Thyroid gland (tissue), 4 donors: ENCODE measurements around the gene PPP3R1. TPM values are rescaled to one million over a fixed set of nuclear protein-coding genes. Genes with fewer than 3 reads are reported as not detected.

ENCODE experiments used
- DNase-seq, 2 donors: peaks; one replicate each; pipeline ENCODE4 v3.0.0-alpha.2; 2019
- H3K27ac ChIP-seq, 3 donors: fragments of 200-600 bp; sonication (generic); 1 replicate in 2 of 3; 2 replicates in 1 of 3; pipeline ENCODE4 v1.5.1; 2016 to 2019; ENCODE audit warnings: mild to moderate bottlenecking in 1 of 3, moderate library complexity in 1 of 3
- H3K27me3 ChIP-seq: fragments of 200-600 bp; sonication (generic); one replicate; pipeline ENCODE4 v1.5.1; 2019
- H3K36me3 ChIP-seq, 2 donors: fragments of 200-600 bp; sonication (generic); one replicate each; pipeline ENCODE4 v1.5.1; 2016 to 2019
- H3K4me1 ChIP-seq, 2 donors: fragments of 200-600 bp; sonication (generic); one replicate each; pipeline ENCODE4 v1.5.1; 2017 to 2019
- H3K4me3 ChIP-seq, 3 donors: fragments of 200-600 bp; sonication (generic); replicated peaks in 1 of 3; 1 replicate in 2 of 3; 2 replicates in 1 of 3; pipeline ENCODE4 v1.5.1; 2016; ENCODE audit warnings: mild to moderate bottlenecking in 1 of 3
- H3K9me3 ChIP-seq: fragments of 200-600 bp; sonication (generic); one replicate; pipeline ENCODE4 v1.5.1; 2017
- POLR2A ChIP-seq, 2 donors: fragments of 450-650 bp; IDR thresholded peaks; one replicate each; pipeline ENCODE4 v1.6.1; 2017; ENCODE audit warnings: antibody characterized with exemption in 2 of 2, mild to moderate bottlenecking in 2 of 2, moderate library complexity in 1 of 2
- WGBS, 2 donors: methylation state at CpG; one replicate each; pipeline ENCODE4 v1.1.5; 2017; 5-methylcytosine and 5-hydroxymethylcytosine counted together
- intact Hi-C: fragments of 100-400 bp; cut with DNase I; formaldehyde crosslinking; loops from one replicate; pipeline ENCODE4 v1.15.1; 2023
- total RNA-seq, 4 donors: library from RNA; depleted of rRNA; stranded (reverse); fragments of >200 nt; gene quantifications; one replicate each; pipeline ENCODE4 v1.2.3, GENCODE V29; 2016
- TF ChIP-seq, protein P1 (sequence below), 6 experiments: fragments of 200-600 bp in 3 of 6; fragments of 450-650 bp in 3 of 6; sonication (generic) in 3 of 6; IDR thresholded peaks; one replicate each; pipeline ENCODE4 v1.5.1; 2016 to 2019; ENCODE audit warnings: antibody characterized with exemption in 6 of 6, mild to moderate bottlenecking in 2 of 6, inconsistent platforms in 1 of 6, moderate library complexity in 1 of 6

PPP3R1 gene
- total RNA-seq, 4 donors from 2014 or later = 29.4 to 35.1 (median 31.4) TPM

DNA sequence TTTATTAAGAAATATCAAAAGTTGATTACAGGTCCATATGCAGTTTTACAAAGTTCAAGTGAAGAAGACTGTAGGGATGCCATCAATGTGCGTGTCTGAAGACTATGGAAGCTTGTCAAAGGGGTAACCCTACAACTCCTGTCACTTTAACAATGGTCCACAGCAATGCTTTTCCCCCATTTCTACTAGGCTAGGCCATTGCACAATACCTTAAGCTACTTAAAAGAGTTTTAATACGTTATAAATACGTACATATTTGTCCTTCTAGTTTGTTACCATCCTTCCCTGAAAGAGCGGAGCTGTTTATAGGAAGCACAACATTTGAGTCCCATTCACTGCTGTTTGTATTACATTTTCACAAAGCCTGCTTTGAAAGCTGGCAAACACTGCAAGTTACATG is 40.7 kb upstream of the PPP3R1 start:
- Histone ChIP-seq H3K4me3 (no peak overlapping the region), H3K36me3 (no peaks in the 10 kb centered on the region), H3K4me1 (peaks cover 0 to 2% of the 10 kb centered on the region in 2 donors), H3K27me3 (no peaks in the 10 kb centered on the region), H3K9me3 (no peaks in the 10 kb centered on the region), H3K27ac (no peak overlapping the region)
- DNase-seq = no peak
- WGBS, 2 donors = 92 to 93% methylated on average over 4 of the region's 4 CpGs
- intact Hi-C loops = no loop called here
- TF ChIP-seq, protein P1, sequence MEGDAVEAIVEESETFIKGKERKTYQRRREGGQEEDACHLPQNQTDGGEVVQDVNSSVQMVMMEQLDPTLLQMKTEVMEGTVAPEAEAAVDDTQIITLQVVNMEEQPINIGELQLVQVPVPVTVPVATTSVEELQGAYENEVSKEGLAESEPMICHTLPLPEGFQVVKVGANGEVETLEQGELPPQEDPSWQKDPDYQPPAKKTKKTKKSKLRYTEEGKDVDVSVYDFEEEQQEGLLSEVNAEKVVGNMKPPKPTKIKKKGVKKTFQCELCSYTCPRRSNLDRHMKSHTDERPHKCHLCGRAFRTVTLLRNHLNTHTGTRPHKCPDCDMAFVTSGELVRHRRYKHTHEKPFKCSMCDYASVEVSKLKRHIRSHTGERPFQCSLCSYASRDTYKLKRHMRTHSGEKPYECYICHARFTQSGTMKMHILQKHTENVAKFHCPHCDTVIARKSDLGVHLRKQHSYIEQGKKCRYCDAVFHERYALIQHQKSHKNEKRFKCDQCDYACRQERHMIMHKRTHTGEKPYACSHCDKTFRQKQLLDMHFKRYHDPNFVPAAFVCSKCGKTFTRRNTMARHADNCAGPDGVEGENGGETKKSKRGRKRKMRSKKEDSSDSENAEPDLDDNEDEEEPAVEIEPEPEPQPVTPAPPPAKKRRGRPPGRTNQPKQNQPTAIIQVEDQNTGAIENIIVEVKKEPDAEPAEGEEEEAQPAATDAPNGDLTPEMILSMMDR (IDR thresholded peaks at IDR 0.05) = no peak
- no peak for TF ChIP-seq POLR2A (IDR thresholded peaks at IDR 0.05)

DNA sequence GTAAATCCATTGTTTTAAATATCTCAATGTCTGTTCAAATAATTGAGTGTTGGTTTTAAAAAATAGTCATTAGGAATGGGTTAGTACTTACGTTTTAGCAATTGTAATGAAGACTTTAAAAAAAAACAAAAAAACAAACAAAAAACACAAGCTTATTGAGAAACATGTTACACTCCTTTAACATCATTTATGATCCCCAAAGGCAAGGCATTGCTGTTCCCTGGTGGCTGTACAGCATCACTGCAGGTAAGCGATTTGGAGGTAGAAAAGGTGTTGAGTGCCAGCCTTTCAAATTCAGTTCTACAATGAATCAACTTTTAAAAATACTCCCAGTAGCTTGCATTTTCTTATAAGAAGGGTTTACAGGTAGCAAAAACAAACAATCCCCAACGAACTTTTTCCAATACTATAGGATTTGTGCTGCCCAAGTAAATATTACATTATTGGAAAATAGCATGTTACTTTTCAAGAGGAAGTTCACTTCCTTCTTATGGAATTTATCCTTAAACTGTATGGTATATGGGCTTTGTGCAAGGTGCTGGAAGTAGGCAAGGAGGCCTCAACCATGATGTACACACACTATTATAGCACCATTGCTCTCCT is 39.9 kb upstream of the PPP3R1 start:
- intact Hi-C loops = no loop called here
- TF ChIP-seq POLR2A (IDR thresholded peaks at IDR 0.05) = no peak
- TF ChIP-seq, protein P1 (IDR thresholded peaks at IDR 0.05) = peak; percentile 60 to 80 (median 72)
- Histone ChIP-seq H3K36me3 (no peaks in the 10 kb centered on the region), H3K9me3 (no peaks in the 10 kb centered on the region), H3K4me1 (peaks cover 6 to 8% of the 10 kb centered on the region in 2 donors), H3K27me3 (no peaks in the 10 kb centered on the region), H3K27ac (no peak overlapping the region), H3K4me3 (no peak overlapping the region)
- DNase-seq = peak in 1 of 2 donors; percentile 11
- WGBS, 2 donors = 24 to 39% methylated on average over 3 of the region's 3 CpGs

DNA sequence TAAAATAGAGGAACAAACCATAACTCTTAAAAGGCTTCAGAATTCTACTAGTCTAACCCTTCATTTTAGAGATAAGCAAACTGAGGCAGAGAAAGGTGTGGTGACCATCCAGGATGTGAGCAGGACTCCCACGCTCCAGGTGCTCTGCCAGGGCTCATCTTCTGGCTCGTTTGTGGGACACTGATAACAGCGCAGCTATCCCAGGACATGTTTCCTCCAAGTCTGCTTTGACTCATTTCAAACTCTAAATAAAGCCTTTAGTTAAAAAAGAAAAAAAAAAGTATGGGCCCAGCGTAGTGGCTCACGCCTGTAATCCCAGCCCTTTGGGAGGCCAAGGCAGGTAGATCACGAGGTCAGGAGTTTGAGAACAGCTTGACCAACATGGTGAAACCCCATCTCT is 39.0 kb upstream of the PPP3R1 start:
- intact Hi-C loops = no loop called here
- WGBS, 2 donors = 74 to 77% methylated on average over 6 of the region's 6 CpGs
- TF ChIP-seq, protein P1 (IDR thresholded peaks at IDR 0.05) = no peak
- Histone ChIP-seq H3K36me3 (no peaks in the 10 kb centered on the region), H3K4me1 (peaks cover 6 to 8% of the 10 kb centered on the region in 2 donors), H3K27me3 (no peaks in the 10 kb centered on the region), H3K4me3 (no peak overlapping the region), H3K9me3 (no peaks in the 10 kb centered on the region), H3K27ac (no peak overlapping the region)
- DNase-seq = no peak

DNA sequence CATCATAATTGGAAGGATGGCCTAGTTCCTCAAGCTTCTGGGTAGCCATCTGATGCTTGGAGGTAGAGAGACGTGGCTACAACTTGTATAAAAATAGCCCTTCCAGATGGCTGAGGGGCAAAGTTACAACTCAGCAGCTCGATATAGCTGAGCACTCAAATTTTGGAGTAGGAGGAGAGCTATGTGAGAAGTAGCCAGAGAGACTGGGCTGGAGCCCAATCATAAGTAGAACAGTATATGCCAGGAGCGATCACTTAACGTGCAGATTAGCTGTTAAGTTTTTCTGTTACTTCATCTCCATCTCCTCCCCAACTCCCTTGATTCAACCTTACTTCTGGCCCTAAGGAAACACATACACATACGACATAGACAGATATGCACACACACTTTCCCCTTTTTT is 38.6 kb upstream of the PPP3R1 start:
- Histone ChIP-seq H3K9me3 (no peaks in the 10 kb centered on the region), H3K27ac (no peak overlapping the region), H3K4me1 (peaks cover 6 to 8% of the 10 kb centered on the region in 2 donors), H3K4me3 (no peak overlapping the region), H3K27me3 (no peaks in the 10 kb centered on the region), H3K36me3 (no peaks in the 10 kb centered on the region)
- 57 to 62% methylated on average over 5 of the region's 5 CpGs for WGBS, 2 donors
- intact Hi-C loops = no loop called here
- no peak for DNase-seq
- TF ChIP-seq, protein P1 (IDR thresholded peaks at IDR 0.05) = no peak
- TF ChIP-seq POLR2A (IDR thresholded peaks at IDR 0.05) = no peak

DNA sequence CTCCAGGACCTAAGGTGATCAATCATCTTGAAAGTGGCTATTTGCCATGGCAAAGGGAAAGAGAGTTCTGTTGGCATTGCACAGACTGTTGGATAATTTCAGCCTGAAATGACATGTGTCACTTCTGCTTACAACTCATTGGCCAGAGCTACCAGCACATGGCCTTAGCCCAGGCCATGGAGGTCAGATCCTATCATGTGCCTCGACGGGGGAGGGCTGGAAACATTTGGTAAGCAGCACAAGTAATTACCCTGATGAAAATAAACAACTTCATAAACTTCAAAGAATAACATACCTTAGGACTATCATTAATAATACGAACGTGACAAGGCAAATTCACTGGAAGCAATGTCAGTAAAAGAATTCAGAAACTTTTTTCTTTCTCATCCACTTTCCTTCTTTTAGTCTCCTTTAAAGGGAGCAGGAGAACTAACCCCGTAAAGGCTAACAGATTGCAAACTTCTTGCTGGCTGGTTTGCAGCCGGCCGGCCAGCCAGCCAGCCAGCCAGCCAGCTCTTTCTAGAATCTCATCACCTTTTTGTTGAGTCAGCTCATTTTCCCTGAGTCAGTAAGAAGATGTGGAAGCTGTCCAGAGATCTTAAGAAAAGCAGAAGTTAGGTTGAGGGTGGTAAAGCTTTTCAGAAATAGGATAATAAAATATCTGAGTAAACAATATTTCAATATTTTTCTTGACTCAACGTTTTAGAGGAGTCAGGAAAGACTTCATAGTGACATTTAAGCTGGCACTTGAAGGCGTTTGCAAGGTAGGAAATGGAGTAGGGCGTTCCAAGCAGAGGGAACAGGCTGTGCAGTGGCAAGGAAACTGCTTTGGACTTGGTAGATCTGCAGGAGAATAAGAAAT is 35.5 kb upstream of the PPP3R1 start:
- no peaks in the 10 kb centered on the region for H3K9me3 ChIP-seq
- no peak overlapping the region for H3K4me3 ChIP-seq
- peak; percentile 12 to 26 for DNase-seq
- no peak for TF ChIP-seq POLR2A (IDR thresholded peaks at IDR 0.05)
- TF ChIP-seq, protein P1 (IDR thresholded peaks at IDR 0.05) = no peak
- H3K36me3 ChIP-seq = no peaks in the 10 kb centered on the region
- H3K27me3 ChIP-seq = no peaks in the 10 kb centered on the region
- H3K4me1 ChIP-seq = peaks cover 6 to 8% of the 10 kb centered on the region in 2 donors
- 34 to 40% methylated on average over 10 of the region's 10 CpGs for WGBS, 2 donors
- intact Hi-C loops = loop anchor here (5.0 to 10.0 kb wide), 2 partner anchors 93 to 166 kb away; no protein-coding TSS in a partner anchor
- H3K27ac ChIP-seq = peak overlapping the region in 2 of 3 donors; percentile 24 to 29
